ENCODE data around the gene PRF1.
"Not testable (repeated sequence)": the region's sequence is repeated elsewhere in the genome, so short reads cannot be mapped to it uniquely, and the experiment has no call there.

PRF1 gene

GRCh38 chr10:70634515-70634914 is 32.0 kb upstream of the PRF1 start:
- not testable (repeated sequence) for H3K27me3 ChIP-seq (ENCODE audit: control insufficient read depth in 1 of 2, insufficient read depth in 2 of 2, low read length in 2 of 2); H3K9ac ChIP-seq (ENCODE audit: low read depth in 1 of 2, low read length in 2 of 2); H3K9me3 ChIP-seq (ENCODE audit: control insufficient read depth in 1 of 2, low read length in 2 of 2); H3K4me1 ChIP-seq (ENCODE audit: control insufficient read depth in 1 of 2, insufficient read depth in 2 of 2, low read length in 2 of 2); H3K4me3 ChIP-seq (ENCODE audit: low read depth in 1 of 2, low read length in 2 of 2); H3K27ac ChIP-seq (ENCODE audit: low read depth, low read length); H3K36me3 ChIP-seq (ENCODE audit: control insufficient read depth in 1 of 2, insufficient read depth in 2 of 2, low read length in 2 of 2)

GRCh38 chr10:70634011-70634410 is 31.5 kb upstream of the PRF1 start:
- Histone ChIP-seq H3K27ac (ENCODE audit: low read depth, low read length) (no peak overlapping the region), H3K9me3 (ENCODE audit: control insufficient read depth in 1 of 2, low read length in 2 of 2) (no peaks in the 10 kb centered on the region), H3K4me3 (ENCODE audit: low read depth in 1 of 2, low read length in 2 of 2) (no peak overlapping the region), H3K9ac (ENCODE audit: low read depth in 1 of 2, low read length in 2 of 2) (no peak overlapping the region), H3K4me1 (ENCODE audit: control insufficient read depth in 1 of 2, insufficient read depth in 2 of 2, low read length in 2 of 2) (no peaks in the 10 kb centered on the region), H3K27me3 (ENCODE audit: control insufficient read depth in 1 of 2, insufficient read depth in 2 of 2, low read length in 2 of 2) (no peaks in the 10 kb centered on the region), H3K36me3 (ENCODE audit: control insufficient read depth in 1 of 2, insufficient read depth in 2 of 2, low read length in 2 of 2) (no peaks in the 10 kb centered on the region)

- not testable (repeated sequence) for H3K9me3 ChIP-seq (ENCODE audit: control insufficient read depth in 1 of 2, low read length in 2 of 2); H3K27me3 ChIP-seq (ENCODE audit: control insufficient read depth in 1 of 2, insufficient read depth in 2 of 2, low read length in 2 of 2); H3K4me1 ChIP-seq (ENCODE audit: control insufficient read depth in 1 of 2, insufficient read depth in 2 of 2, low read length in 2 of 2); H3K27ac ChIP-seq (ENCODE audit: low read depth, low read length); H3K36me3 ChIP-seq (ENCODE audit: control insufficient read depth in 1 of 2, insufficient read depth in 2 of 2, low read length in 2 of 2); H3K4me3 ChIP-seq (ENCODE audit: low read depth in 1 of 2, low read length in 2 of 2); H3K9ac ChIP-seq (ENCODE audit: low read depth in 1 of 2, low read length in 2 of 2)
These were observed 29.2 kb upstream of the PRF1 start for GRCh38 chr10:70631735-70632134.

- Histone ChIP-seq H3K9ac (ENCODE audit: low read depth in 1 of 2, low read length in 2 of 2) (no peak overlapping the region), H3K4me1 (ENCODE audit: control insufficient read depth in 1 of 2, insufficient read depth in 2 of 2, low read length in 2 of 2) (no peaks in the 10 kb centered on the region), H3K27ac (ENCODE audit: low read depth, low read length) (no peak overlapping the region), H3K4me3 (ENCODE audit: low read depth in 1 of 2, low read length in 2 of 2) (no peak overlapping the region), H3K9me3 (ENCODE audit: control insufficient read depth in 1 of 2, low read length in 2 of 2) (peaks cover 0 to 2% of the 10 kb centered on the region in 2 donors), H3K27me3 (ENCODE audit: control insufficient read depth in 1 of 2, insufficient read depth in 2 of 2, low read length in 2 of 2) (no peaks in the 10 kb centered on the region), H3K36me3 (ENCODE audit: control insufficient read depth in 1 of 2, insufficient read depth in 2 of 2, low read length in 2 of 2) (no peaks in the 10 kb centered on the region)
These were observed 26.8 kb upstream of the PRF1 start for GRCh38 chr10:70629338-70629737.

- peaks cover 0 to 2% of the 10 kb centered on the region in 2 donors for H3K9me3 ChIP-seq (ENCODE audit: control insufficient read depth in 1 of 2, low read length in 2 of 2)
- no peak overlapping the region for H3K9ac ChIP-seq (ENCODE audit: low read depth in 1 of 2, low read length in 2 of 2)
- no peaks in the 10 kb centered on the region for H3K36me3 ChIP-seq (ENCODE audit: control insufficient read depth in 1 of 2, insufficient read depth in 2 of 2, low read length in 2 of 2)
- H3K27ac ChIP-seq (ENCODE audit: low read depth, low read length): no peak overlapping the region
- H3K4me3 ChIP-seq (ENCODE audit: low read depth in 1 of 2, low read length in 2 of 2): no peak overlapping the region
- H3K27me3 ChIP-seq (ENCODE audit: control insufficient read depth in 1 of 2, insufficient read depth in 2 of 2, low read length in 2 of 2): no peaks in the 10 kb centered on the region
- H3K4me1 ChIP-seq (ENCODE audit: control insufficient read depth in 1 of 2, insufficient read depth in 2 of 2, low read length in 2 of 2): no peaks in the 10 kb centered on the region
These were observed 23.5 kb upstream of the PRF1 start for GRCh38 chr10:70626056-70626455.

GRCh38 chr10:70622981-70623844 is 20.7 kb upstream of the PRF1 start:
- Histone ChIP-seq H3K9me3 (ENCODE audit: control insufficient read depth in 1 of 2, low read length in 2 of 2) (peaks cover 5 to 6% of the 10 kb centered on the region in 2 donors), H3K27me3 (ENCODE audit: control insufficient read depth in 1 of 2, insufficient read depth in 2 of 2, low read length in 2 of 2) (no peaks in the 10 kb centered on the region), H3K27ac (ENCODE audit: low read depth, low read length) (no peak overlapping the region), H3K36me3 (ENCODE audit: control insufficient read depth in 1 of 2, insufficient read depth in 2 of 2, low read length in 2 of 2) (no peaks in the 10 kb centered on the region), H3K4me3 (ENCODE audit: low read depth in 1 of 2, low read length in 2 of 2) (no peak overlapping the region), H3K9ac (ENCODE audit: low read depth in 1 of 2, low read length in 2 of 2) (no peak overlapping the region), H3K4me1 (ENCODE audit: control insufficient read depth in 1 of 2, insufficient read depth in 2 of 2, low read length in 2 of 2) (no peaks in the 10 kb centered on the region)

GRCh38 chr10:70622541-70622940 is 20.0 kb upstream of the PRF1 start:
- Histone ChIP-seq H3K27ac (ENCODE audit: low read depth, low read length) (no peak overlapping the region), H3K9ac (ENCODE audit: low read depth in 1 of 2, low read length in 2 of 2) (no peak overlapping the region), H3K4me3 (ENCODE audit: low read depth in 1 of 2, low read length in 2 of 2) (no peak overlapping the region), H3K9me3 (ENCODE audit: control insufficient read depth in 1 of 2, low read length in 2 of 2) (peaks cover 3 to 6% of the 10 kb centered on the region in 2 donors), H3K27me3 (ENCODE audit: control insufficient read depth in 1 of 2, insufficient read depth in 2 of 2, low read length in 2 of 2) (no peaks in the 10 kb centered on the region), H3K36me3 (ENCODE audit: control insufficient read depth in 1 of 2, insufficient read depth in 2 of 2, low read length in 2 of 2) (no peaks in the 10 kb centered on the region), H3K4me1 (ENCODE audit: control insufficient read depth in 1 of 2, insufficient read depth in 2 of 2, low read length in 2 of 2) (no peaks in the 10 kb centered on the region)

- no peak overlapping the region for H3K9ac ChIP-seq (ENCODE audit: low read depth in 1 of 2, low read length in 2 of 2)
- no peaks in the 10 kb centered on the region for H3K27me3 ChIP-seq (ENCODE audit: control insufficient read depth in 1 of 2, insufficient read depth in 2 of 2, low read length in 2 of 2)
- H3K4me3 ChIP-seq (ENCODE audit: low read depth in 1 of 2, low read length in 2 of 2): no peak overlapping the region
- peaks cover 3 to 6% of the 10 kb centered on the region in 2 donors for H3K9me3 ChIP-seq (ENCODE audit: control insufficient read depth in 1 of 2, low read length in 2 of 2)
- no peaks in the 10 kb centered on the region for H3K36me3 ChIP-seq (ENCODE audit: control insufficient read depth in 1 of 2, insufficient read depth in 2 of 2, low read length in 2 of 2)
- H3K27ac ChIP-seq (ENCODE audit: low read depth, low read length): no peak overlapping the region
- H3K4me1 ChIP-seq (ENCODE audit: control insufficient read depth in 1 of 2, insufficient read depth in 2 of 2, low read length in 2 of 2): no peaks in the 10 kb centered on the region
These were observed 19.1 kb upstream of the PRF1 start for GRCh38 chr10:70621503-70622078.

- no peak overlapping the region for H3K27ac ChIP-seq (ENCODE audit: low read depth, low read length)
- peaks cover 3 to 6% of the 10 kb centered on the region in 2 donors for H3K9me3 ChIP-seq (ENCODE audit: control insufficient read depth in 1 of 2, low read length in 2 of 2)
- H3K36me3 ChIP-seq (ENCODE audit: control insufficient read depth in 1 of 2, insufficient read depth in 2 of 2, low read length in 2 of 2): no peaks in the 10 kb centered on the region
- no peak overlapping the region for H3K4me3 ChIP-seq (ENCODE audit: low read depth in 1 of 2, low read length in 2 of 2)
- H3K9ac ChIP-seq (ENCODE audit: low read depth in 1 of 2, low read length in 2 of 2): no peak overlapping the region
- no peaks in the 10 kb centered on the region for H3K27me3 ChIP-seq (ENCODE audit: control insufficient read depth in 1 of 2, insufficient read depth in 2 of 2, low read length in 2 of 2)
- no peaks in the 10 kb centered on the region for H3K4me1 ChIP-seq (ENCODE audit: control insufficient read depth in 1 of 2, insufficient read depth in 2 of 2, low read length in 2 of 2)
These were observed 17.4 kb upstream of the PRF1 start for GRCh38 chr10:70620020-70620289.

- no peak overlapping the region for H3K4me3 ChIP-seq (ENCODE audit: low read depth in 1 of 2, low read length in 2 of 2)
- H3K27me3 ChIP-seq (ENCODE audit: control insufficient read depth in 1 of 2, insufficient read depth in 2 of 2, low read length in 2 of 2): no peaks in the 10 kb centered on the region
- H3K27ac ChIP-seq (ENCODE audit: low read depth, low read length): no peak overlapping the region
- H3K9me3 ChIP-seq (ENCODE audit: control insufficient read depth in 1 of 2, low read length in 2 of 2): peaks cover 3 to 6% of the 10 kb centered on the region in 2 donors
- no peaks in the 10 kb centered on the region for H3K4me1 ChIP-seq (ENCODE audit: control insufficient read depth in 1 of 2, insufficient read depth in 2 of 2, low read length in 2 of 2)
- no peak overlapping the region for H3K9ac ChIP-seq (ENCODE audit: low read depth in 1 of 2, low read length in 2 of 2)
- H3K36me3 ChIP-seq (ENCODE audit: control insufficient read depth in 1 of 2, insufficient read depth in 2 of 2, low read length in 2 of 2): no peaks in the 10 kb centered on the region
These were observed 16.9 kb upstream of the PRF1 start for GRCh38 chr10:70619271-70620019.
